ENCODE results near the gene BLOC1S6. TPM values are rescaled to one million over a fixed set of nuclear protein-coding genes. Genes with fewer than 3 reads are reported as not detected.

Gene BLOC1S6
- total RNA-seq, 4 donors from 2014 or later = 35.0 to 576 (median 85.4) TPM

- peak within 1 kb of the TSS; percentile 70 to 74 for H3K4me3 ChIP-seq
- H3K27me3 ChIP-seq = no peaks in the 10 kb centered on the region
- DNase-seq = peak; percentile 76
- H3K9me3 ChIP-seq = no peaks in the 10 kb centered on the region
- no peaks in the 10 kb centered on the region for H3K36me3 ChIP-seq
- H3K27ac ChIP-seq = peak within 1 kb of the TSS; percentile 79 to 89
- no peaks in the 10 kb centered on the region for H3K4me1 ChIP-seq
- TF ChIP-seq CTCF (IDR thresholded peaks at IDR 0.05) (no peak), POLR2A (IDR thresholded peaks at IDR 0.05) (peak; percentile 55 to 75)
- intact Hi-C loops (cut with DNase I; ENCODE audit: low total_unique reads) = no loop called here
These were observed 47.4 kb downstream of the BLOC1S6 start, which contains the start of gene SQOR for GRCh38 chr15:45634432-45635190. TSS of gene SQOR (plus strand) at chr15:45635029. CDS start at chr15:45658924, 23,895 bp downstream.

- Histone ChIP-seq H3K4me1 (no peaks in the 10 kb centered on the region), H3K9me3 (no peaks in the 10 kb centered on the region), H3K27me3 (no peaks in the 10 kb centered on the region), H3K4me3 (peak overlapping the region; percentile 70 to 74), H3K27ac (peak overlapping the region; percentile 79 to 89), H3K36me3 (no peaks in the 10 kb centered on the region)
- TF ChIP-seq CTCF (IDR thresholded peaks at IDR 0.05) (peak; percentile 29 to 51 (median 36)), POLR2A (IDR thresholded peaks at IDR 0.05) (no peak)
- peak; percentile 50 to 58 for DNase-seq
- intact Hi-C loops (cut with DNase I; ENCODE audit: low total_unique reads) = no loop called here
These were observed 48.0 kb downstream of the BLOC1S6 start for GRCh38 chr15:45635191-45635638.

GRCh38 chr15:45635763-45636292 lies 48.6 kb downstream of the BLOC1S6 start:
- H3K27ac ChIP-seq = peak overlapping the region; percentile 79 to 89
- no peak for TF ChIP-seq POLR2A (IDR thresholded peaks at IDR 0.05)
- no peak for TF ChIP-seq CTCF (IDR thresholded peaks at IDR 0.05)
- no peaks in the 10 kb centered on the region for H3K27me3 ChIP-seq
- DNase-seq = no peak
- H3K4me3 ChIP-seq = peak overlapping the region; percentile 70 to 74
- intact Hi-C loops (cut with DNase I; ENCODE audit: low total_unique reads) = no loop called here
- peaks cover 0 to 2% of the 10 kb centered on the region in 2 donors for H3K4me1 ChIP-seq
- no peaks in the 10 kb centered on the region for H3K36me3 ChIP-seq
- H3K9me3 ChIP-seq = no peaks in the 10 kb centered on the region

GRCh38 chr15:45637141-45637540 lies 50.0 kb downstream of the BLOC1S6 start:
- H3K27me3 ChIP-seq = no peaks in the 10 kb centered on the region
- H3K9me3 ChIP-seq = no peaks in the 10 kb centered on the region
- intact Hi-C loops (cut with DNase I; ENCODE audit: low total_unique reads) = no loop called here
- DNase-seq = no peak
- H3K4me1 ChIP-seq = peaks cover 0 to 5% of the 10 kb centered on the region in 2 donors
- H3K36me3 ChIP-seq = no peaks in the 10 kb centered on the region
- H3K27ac ChIP-seq = peak overlapping the region; percentile 68 to 80
- peak overlapping the region in 1 of 2 donors; percentile 8 for H3K4me3 ChIP-seq
- TF ChIP-seq CTCF (IDR thresholded peaks at IDR 0.05) = no peak
- no peak for TF ChIP-seq POLR2A (IDR thresholded peaks at IDR 0.05)

DNA sequence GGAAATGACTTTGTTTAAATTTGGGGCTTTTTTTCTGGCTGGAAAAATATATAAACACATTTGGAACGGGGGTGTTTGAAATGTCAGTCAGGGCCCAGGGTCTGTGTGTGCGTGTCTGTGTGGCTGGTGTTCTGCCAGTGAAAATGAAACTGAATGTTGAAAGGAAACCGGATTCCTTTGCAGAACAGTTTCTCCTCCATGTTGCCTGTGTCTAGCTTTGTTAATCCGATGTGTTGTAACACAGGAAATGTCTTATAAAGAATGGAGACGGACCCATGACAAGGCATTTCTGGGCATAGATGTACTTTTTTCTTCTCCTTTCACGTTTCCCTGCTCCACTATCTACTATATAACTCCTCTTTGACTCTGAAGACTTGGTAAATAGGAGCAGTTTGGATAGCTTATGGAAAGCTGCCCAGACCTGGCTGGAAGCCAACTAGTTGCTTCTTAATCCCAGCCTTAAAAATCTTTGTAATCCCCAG lies 50.4 kb downstream of the BLOC1S6 start:
- H3K27me3 ChIP-seq = no peaks in the 10 kb centered on the region
- intact Hi-C loops (cut with DNase I; ENCODE audit: low total_unique reads) = no loop called here
- TF ChIP-seq POLR2A (IDR thresholded peaks at IDR 0.05) (no peak), CTCF (IDR thresholded peaks at IDR 0.05) (no peak)
- H3K27ac ChIP-seq = peak overlapping the region; percentile 68 to 80
- peaks cover 0 to 5% of the 10 kb centered on the region in 2 donors for H3K4me1 ChIP-seq
- DNase-seq = peak; percentile 54 to 57
- no peaks in the 10 kb centered on the region for H3K36me3 ChIP-seq
- peak overlapping the region in 1 of 2 donors; percentile 8 for H3K4me3 ChIP-seq
- H3K9me3 ChIP-seq = no peaks in the 10 kb centered on the region

All from uterus (tissue), 4 donors.